GM18511 (cell line): Measurements from ENCODE around the gene EN2.
"Not testable (repeated sequence)": the region's sequence is repeated elsewhere in the genome, so short reads cannot be mapped to it uniquely, and the experiment has no call there.

Experiments
- ATAC-seq: cut with Tn5 transposase; IDR thresholded peaks from one replicate; pipeline ENCODE4 v1.9.1; 2021; ENCODE audit warnings: mild to moderate bottlenecking, moderate library complexity; ENCODE audit not compliant: unreplicated experiment

The EN2 gene

DNA sequence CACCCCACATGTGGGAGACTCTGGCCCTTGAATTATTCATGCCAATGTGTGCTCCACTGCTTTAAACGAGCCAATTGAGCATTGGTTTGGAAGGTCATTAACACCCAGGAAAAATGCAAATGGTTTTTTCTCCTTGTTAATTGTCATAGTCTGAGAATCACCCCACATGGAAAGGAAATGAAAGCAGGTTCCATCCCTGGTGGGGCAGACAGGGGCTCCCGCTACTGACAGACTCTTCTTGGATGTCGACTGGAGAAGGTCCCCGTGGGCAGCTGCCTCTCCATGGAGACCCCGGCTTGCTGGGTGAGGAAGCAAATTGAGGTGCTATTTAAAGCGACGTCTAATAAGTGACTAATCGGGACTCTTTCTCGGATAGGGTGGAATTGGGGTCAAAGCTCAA is 32.0 kb upstream of the EN2 start:
- ATAC-seq = no peak

DNA sequence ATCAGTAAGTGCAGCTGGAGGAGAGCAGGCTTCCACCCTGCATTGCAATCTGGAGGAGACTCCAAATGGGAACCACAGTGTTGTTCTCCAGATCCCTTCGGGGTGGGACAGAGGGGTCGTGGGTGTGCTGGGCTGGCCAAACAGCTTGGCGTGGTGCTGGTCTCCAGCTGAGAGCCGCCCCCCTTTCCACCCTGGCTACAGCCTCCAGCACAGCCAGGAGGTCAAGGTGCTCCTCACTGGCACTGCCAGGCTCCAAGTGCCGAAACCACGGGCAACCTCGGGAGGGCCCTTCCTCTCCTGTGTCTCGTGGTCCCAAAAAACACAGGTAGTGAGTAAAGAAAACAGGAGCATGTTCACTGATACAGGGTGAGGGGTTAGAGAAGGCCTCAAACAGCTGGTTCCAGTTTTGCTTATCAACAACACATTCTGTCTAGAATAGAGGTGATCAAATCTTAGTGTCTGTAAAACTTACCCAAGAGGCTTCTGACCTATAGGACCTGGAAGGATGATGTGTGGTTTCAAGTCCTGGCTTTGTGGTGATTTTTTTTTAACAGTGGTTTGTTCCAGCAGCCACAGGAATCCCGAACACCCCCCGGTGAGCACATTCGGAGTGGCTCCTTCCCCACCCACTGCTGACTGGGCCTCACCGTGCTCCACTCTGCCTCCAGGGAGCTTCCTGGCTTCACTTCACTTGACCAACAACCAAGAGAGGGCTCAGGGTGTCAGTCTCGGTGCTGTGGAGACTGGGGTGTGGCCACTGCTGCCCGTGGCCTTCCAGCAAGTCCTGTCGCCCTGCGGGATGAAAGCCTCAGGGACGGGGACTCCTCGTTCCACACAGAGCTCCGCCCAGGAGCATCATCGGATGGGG is 31.2 kb upstream of the EN2 start:
- ATAC-seq = no peak

DNA sequence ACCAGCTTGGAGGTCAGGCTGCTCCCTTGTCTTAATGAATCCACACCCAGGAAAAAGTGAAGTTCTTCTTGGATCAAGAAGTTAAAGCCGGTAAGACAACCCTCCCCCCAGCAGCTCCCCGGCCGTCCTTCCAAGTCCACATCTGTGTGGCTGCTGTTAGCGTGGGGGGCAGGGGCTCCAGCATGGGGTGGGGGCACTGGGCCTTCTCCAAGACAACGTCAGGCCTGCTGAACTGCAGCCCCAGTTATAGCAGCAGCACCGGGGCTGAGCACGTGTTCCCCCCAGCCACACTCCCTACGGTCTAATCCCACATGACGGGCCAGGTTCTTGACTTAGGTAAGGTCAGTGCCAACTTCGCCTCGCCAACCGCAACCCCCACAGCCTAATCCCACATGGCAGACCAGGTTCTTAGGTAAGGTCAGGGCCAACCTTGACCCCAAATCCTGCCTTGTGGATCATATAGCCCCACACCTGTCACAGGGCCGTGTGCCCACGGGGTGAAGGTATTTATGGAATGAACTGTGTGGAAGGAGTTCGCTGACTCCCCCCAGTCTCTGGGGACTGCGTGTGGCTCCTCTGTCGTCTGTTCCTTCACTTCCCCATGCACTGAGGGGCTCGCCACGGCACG is 30.4 kb upstream of the EN2 start:
- ATAC-seq = no peak

DNA sequence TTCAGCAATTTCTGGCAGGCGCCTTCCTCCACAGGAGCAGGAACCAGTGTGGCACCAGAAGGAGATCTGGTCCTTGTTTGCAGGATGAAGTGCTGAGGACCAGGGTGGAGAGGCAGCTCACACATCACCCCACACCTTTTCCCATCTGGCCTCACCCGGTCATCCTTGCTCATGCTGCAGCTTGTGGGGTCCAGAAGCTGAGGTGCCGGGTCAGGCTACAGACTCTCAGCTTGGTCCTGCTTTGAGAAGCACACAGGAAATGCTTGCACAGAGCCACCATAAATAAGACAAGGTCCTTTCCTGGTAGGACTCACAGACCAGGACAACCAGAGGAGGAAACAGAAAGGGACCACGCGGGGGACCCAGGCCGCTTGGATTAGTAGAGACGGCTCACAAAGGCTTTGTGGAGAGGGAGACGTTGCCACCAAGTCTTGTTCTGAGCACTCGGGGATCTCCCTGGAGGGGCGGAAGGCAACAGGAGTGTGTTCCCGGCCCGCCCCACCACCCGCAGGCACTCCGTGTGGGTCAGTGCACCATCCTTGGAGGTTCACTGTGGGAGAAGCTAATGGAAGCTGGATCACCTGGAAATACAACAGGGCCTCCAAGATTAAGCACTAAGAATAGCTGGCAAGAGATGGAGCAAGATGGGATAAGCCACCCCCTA is 29.6 kb upstream of the EN2 start:
- no peak for ATAC-seq

DNA sequence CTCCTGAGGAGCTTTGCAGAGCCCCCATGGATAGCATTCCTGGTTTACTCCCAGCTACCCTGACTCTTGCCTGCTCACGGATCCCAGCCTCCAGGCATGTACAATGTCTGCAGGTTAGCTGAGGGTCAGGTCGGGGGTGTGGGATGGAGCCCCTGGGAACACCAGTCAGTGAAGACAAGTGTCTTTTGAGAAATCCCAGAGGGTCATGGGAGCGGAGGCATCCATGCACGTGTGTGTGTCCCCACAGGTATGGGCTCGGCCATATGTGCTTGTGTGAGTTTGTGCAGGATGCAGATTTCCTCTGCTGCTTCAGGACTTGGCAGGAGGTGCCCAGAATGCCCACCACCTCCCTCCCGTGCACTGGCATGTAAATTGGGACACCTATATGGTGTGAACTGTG is 28.3 kb upstream of the EN2 start:
- ATAC-seq = no peak

DNA sequence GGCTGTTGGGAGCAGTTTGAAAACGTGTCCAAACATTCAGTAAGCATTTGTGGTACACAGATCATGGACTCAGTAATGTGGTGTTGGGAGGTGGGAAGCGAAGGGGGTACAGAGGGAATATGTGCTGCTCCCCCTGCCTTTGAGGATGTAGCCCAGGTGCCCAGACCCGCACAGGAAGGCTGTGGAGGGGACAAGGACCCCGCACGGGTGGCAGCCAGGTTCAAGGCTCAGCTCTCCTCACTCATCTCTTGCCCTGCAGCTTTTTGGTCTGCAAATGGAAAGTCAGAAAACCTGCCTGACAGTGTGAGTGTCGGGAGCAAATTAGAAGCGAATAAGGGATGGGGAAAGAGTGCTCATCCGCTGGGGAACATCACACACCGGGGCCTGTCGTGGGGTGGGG is 27.3 kb upstream of the EN2 start:
- no peak for ATAC-seq

DNA sequence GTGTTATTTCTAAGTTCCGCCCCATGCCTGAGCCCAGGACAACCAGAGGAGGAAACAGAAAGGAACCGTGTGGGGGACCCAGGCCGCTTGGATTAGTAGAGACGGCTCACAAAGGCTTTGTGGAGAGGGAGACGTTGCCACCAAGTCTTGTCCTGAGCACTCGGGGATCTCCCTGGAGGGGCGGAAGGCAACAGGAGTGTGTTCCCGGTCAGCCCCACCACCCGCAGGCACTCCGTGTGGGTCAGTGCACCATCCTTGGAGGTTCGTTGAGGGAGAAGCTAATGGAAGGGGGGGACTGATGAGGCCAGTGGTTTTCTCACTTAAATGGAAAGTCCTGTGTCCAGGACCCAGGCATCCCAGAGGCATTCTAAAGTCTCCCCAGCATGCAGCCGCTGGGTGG is 26.7 kb upstream of the EN2 start:
- ATAC-seq = no peak

DNA sequence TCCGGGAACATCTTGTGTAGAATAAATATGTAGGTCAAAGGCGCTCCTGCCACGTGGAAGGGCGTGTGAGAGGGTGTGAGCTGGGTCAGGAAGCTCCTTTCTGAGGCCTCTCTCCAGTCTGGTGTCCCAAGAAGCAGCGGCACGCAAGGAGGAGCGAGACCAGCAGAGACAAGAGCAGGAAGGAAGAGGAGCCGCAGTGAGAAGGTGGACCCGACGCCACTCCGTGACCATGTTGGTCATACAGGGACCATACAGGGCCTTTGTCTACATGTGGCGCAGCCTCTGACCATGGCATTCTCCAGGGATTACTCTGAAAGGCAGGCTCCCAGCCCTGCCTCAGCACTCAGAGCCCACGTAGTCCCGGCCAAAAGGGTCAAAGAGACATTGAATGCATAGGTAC is 26.2 kb upstream of the EN2 start:
- ATAC-seq = no peak

DNA sequence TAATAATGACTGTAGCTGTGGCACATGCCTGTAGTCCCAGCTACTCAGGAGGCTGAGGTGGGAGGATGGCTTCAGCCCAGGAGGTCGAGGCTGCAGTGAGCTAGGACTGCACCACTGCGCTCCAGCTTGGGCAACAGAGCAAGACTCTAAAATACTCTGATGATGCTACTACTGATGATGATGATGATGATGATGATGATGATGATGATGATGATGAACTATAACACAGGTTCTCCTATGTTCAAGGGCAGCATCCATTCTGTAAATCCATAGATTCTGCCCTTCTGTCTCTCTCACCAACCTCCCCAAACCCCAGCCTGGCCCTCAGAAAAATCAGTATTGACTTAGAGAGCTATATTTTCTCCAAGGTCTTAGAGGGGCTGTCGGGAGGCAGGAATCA is 22.8 kb upstream of the EN2 start:
- no peak for ATAC-seq

DNA sequence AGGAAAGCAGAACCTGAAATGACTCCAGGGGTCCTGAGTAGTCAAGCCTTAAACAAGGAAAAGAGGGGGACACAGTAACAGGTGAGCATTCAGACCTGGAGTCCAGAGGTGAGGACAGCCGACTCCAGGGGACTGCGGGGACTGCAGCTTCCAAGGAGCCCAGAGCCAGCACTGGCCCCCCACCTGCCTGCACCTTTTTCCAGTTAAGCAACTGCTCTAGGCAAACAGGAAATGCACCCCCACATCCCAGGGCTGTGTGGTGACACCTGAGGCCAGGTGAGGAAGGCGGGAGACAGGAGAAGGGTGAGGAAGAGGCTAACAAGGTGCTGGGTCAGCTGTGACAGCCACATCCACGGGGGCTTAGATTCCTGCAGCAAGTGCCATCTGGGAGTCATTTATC is 20.1 kb upstream of the EN2 start:
- no peak for ATAC-seq

DNA sequence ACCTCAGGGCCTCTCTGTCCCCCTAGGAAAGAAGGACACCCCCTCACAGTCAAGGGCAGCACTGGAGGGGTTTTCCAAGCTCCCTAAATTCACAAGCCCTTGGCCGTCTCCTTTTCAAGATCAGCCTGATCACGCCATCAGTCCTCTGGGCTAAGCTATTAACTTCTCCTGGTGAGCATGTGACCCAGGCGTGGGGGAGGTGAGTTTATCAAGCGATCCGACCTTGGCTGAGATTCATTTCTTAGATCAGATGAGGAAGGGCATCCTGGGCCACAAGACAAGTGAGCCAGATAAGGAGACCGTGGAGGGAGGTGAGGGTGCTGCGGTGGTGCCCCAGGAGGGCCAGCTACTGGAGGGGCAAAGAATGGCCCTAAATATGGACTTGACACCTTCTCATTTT is 19.2 kb upstream of the EN2 start:
- ATAC-seq = no peak

DNA sequence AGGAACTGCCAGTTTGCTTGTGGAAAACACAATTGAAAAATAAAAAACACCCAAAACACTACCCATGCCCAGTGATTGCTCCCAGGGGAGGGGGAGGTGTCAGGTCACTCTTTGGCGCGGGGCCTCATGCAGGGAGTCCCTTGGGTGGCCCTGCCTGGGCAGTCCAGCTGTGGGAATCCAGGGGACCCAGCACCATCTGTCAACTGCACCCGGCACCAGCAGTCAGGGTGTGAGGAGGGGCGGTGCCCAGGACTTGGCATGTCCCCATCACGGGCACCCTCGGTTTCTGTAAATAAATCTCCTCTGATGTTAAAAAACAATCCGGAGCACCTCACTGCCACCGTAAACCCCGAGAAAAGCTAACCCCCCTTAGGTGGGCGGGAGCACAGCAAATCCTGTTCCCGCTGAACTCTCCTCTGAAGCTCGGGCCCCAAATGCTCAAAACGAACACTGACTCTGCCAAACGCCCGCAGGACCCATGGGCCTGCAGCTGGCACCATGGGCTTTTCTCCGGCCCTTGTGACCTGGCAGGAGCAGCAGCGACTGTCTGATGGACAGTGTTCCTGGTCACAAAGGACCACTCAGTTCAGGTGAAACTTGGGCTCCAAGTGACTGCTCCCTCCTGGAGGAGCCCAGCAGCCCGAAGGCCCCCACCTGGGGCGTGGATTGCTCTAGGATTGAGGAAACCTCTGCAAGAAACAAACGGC is 18.5 kb upstream of the EN2 start:
- no peak for ATAC-seq

DNA sequence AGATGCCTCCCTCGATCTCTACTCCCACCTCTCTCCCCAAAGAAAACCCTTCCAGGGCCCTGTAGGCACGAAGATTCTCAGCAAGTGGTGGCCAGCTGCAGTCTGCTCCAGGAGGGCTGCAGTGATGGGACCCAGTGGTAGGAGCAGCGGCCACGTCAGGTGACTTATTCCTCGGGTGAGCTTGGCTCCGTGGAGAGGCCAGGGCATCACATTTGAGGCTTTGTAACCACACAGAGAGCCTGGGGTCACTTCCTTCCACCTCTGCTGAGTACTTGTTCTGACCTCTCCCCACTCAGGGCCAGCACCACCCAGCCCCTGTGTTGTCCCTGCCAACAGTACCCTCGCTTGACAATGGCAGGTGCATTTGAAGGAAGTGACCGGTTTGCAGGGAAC is 17.9 kb upstream of the EN2 start:
- no peak for ATAC-seq

DNA sequence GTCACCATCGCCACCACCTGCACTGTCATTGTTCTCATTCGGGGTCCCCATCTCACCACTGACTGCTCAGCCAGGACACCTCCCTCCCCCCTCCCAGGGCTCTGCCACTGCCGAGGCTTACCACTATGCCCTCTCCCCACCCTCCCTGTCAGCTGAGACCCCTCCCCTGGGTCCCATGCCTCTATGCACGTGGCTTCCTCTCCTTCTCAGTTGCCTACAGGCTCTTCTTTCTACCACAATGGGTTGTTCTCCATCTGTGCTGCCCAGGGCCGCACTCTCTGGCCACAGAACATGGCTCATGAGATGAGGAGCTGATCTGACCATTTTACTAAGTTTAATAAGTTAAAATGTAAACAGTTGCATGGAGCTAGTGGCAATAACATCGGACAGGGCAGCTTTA is 16.1 kb upstream of the EN2 start:
- ATAC-seq = no peak

DNA sequence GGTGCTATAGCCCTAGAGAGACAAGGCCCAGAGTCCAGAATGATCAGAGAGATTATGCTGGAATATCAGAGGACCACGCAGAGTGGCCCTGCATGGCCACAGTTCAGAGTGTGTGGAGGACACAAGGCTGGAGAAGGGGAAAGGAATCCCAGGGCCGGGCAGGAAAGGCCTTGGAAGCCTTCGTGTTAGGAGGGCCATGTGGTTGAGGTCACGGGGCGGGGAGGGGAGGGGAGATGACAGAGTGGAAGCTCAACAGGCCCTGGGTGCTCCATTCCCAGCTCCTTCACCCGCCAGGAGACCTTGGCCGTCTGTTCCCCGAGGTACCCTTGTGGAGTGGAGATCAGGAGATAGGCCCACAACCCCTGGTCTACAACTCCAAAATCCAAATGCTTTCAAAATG is 13.2 kb upstream of the EN2 start:
- no peak for ATAC-seq

DNA sequence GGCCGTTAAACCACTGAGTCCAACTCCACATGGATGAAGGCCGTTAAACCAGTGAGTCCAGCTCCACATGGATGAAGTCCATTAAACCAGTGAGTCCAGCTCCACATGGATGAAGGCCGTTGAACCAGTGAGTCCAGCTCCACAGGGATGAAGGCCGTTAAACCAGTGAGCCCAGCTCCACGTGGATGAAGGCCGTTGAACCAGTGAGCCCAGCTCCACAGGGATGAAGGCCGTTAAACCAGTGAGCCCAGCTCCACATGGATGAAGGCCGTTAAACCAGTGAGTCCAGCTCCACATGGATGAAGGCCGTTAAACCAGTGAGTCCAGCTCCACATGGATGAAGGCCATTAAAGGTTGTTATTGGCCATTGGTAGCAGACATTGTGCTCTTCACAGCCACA is 12.3 kb upstream of the EN2 start:
- ATAC-seq = not testable (repeated sequence)

DNA sequence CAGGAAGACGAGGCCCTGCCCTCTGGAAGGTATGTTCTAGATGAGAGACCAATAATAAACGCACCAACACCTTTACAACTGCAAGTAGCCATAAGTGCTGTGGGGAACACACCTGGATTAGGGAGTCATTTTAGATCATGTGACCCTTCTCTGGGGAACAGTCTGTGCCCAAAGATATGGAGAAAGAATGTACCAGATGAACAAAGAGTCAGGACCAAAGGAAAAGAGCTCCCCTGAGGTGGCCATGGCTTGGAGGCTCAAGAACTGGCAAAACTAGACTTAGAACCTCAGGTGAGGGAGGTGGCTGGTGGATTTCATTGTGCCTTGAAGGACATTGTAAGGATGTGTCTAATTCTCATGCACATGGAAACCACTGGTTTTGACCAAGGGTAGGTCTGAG is 10.3 kb upstream of the EN2 start:
- ATAC-seq = no peak

DNA sequence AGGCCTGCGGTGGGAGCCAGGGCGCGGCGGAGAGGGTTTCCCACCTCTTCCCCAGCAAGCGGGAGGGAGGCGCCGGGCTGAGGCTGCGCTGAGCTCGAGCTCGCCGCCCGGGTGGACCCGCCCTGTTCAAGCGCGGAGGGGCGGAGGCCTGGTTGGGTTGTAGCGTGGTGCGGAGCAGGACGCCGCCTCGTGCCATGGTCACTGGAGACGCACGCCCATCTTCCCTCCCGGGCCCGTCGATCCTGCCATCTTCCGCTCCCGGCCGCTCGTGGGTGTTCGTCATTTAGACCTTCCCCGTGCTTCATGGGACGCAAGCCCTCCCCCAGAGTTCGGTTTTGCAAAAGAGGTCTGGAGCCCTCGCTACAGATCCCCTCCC is 9.3 kb upstream of the EN2 start:
- no peak for ATAC-seq

DNA sequence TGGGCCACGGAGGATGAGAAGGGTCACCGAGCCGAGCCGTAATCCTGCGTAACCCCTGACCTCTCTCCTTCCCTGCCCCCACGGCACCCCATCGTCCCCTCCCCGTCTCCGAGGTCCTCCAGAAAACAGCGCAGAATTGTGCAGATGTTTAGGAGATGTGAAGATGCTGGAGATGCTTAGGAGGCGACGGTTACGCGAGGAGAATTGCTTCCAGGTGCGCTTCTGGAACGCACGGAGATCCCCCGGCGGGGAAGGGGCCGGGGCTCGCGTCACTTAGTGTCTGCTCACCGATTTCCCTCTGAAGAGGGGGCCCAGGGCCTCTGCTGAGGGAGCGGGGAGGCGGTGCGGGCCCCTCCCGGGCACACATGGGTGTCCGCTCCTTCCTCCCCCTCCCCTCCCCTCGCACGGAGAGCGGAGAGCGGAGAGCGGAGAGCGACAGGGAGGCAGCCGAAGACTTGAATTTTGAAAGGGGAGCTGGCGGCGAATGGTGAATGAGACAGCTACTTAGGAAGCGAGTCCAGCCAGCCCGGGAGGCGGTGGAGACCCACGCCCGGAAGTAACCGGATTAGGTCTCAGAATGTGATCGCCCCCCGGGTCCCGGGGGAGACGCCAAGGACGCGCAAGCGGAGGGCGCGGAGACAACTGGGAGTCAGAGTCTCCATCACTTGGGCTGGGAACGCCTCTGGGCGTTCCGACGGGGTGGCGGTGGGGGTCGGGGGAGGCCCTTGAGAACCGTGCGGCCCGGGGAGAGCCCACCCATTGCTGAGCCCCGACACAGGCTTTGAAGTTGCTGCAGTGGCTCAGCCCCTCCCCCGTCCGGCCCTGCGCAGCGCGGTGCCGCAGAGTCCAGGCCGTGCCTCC is 8.7 kb upstream of the EN2 start:
- no peak for ATAC-seq

DNA sequence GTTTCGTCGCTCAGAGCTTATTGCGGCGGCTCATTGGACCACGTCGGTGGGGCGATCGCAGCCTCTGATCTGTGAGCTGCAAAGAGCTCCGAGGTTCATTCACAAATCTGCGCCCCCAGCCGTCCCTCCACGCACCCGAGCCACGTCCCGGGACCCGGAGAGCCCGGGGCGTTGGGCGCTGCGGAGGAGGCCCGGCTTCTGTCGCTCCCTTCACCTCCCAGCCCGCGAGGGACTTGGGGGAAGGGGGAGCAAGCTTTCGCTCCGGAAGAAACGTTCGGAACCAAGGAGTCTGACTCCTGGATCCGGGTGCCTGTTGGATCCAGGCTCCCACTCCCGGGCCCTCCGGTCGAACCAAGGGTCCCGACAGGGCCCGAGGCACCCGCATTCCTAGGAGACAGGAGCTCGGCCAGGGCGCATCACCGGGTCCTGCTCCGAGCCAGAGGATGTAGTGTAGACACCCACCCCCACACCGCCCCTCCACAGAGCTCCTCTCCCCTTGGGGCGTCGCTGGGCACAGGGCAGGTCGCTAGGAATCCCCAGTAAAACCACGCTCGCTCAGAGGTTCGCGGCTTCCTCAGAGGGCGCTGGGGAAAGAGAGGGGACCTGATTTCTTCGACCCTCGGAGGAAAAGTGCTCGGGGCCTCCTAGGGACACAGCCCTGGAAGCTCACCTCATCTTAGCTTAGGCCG is 7.9 kb upstream of the EN2 start:
- no peak for ATAC-seq
